ENCODE results near the gene SNRPA1. TPM values are rescaled to one million over a fixed set of nuclear protein-coding genes. Genes with fewer than 3 reads are reported as not detected.

SNRPA1 gene
- polyA plus RNA-seq, 1 experiment: 57.0 TPM

- no peaks in the 10 kb centered on the region for H3K27me3 ChIP-seq (ENCODE audit: control insufficient read depth, insufficient read depth, low read length)
- ChIA-PET POLR2A (interaction anchor here (1.0 kb wide), 1 partner anchor 9 kb away, joined by 5 read pairs; no protein-coding TSS in a partner anchor), CTCF (interaction anchor here (0.7 to 1.1 kb wide), 4 partner anchors 8 to 365 kb away, joined by 3 to 6 read pairs (median 4); no protein-coding TSS in a partner anchor)
- H3K27ac ChIP-seq (ENCODE audit: low read depth, low read length): peak overlapping the region; percentile 75
- H3K4me3 ChIP-seq (ENCODE audit: low read depth, low read length): peak overlapping the region; percentile 62
- peak; percentile 54 for TF ChIP-seq CTCF (IDR thresholded peaks at IDR 0.05; ENCODE audit: low read depth, low read length)
- no peaks in the 10 kb centered on the region for H3K9me3 ChIP-seq (ENCODE audit: control insufficient read depth, insufficient read depth, low read length)
- DNase-seq (ENCODE audit: low read depth, low spot score): no peak
Measured at GRCh38 chr15:101276501-101277037, 18.5 kb downstream of the SNRPA1 start.

- no peaks in the 10 kb centered on the region for H3K27me3 ChIP-seq (ENCODE audit: control insufficient read depth, insufficient read depth, low read length)
- DNase-seq (ENCODE audit: low read depth, low spot score): no peak
- no peak overlapping the region for H3K4me3 ChIP-seq (ENCODE audit: low read depth, low read length)
- ChIA-PET POLR2A (interaction anchor here (0.6 kb wide), 1 partner anchor 110 kb away, joined by 15 read pairs; no protein-coding TSS in a partner anchor), CTCF (interaction anchor here (1.0 to 1.2 kb wide), 3 partner anchors 14 to 366 kb away, joined by 3 to 5 read pairs (median 5); no protein-coding TSS in a partner anchor)
- H3K27ac ChIP-seq (ENCODE audit: low read depth, low read length): no peak overlapping the region
- H3K9me3 ChIP-seq (ENCODE audit: control insufficient read depth, insufficient read depth, low read length): no peaks in the 10 kb centered on the region
- no peak for TF ChIP-seq CTCF (IDR thresholded peaks at IDR 0.05; ENCODE audit: low read depth, low read length)
Measured at GRCh38 chr15:101275018-101275417, 20.0 kb downstream of the SNRPA1 start.

- DNase-seq (ENCODE audit: low read depth, low spot score): no peak
- Histone ChIP-seq H3K27me3 (ENCODE audit: control insufficient read depth, insufficient read depth, low read length) (no peaks in the 10 kb centered on the region), H3K9me3 (ENCODE audit: control insufficient read depth, insufficient read depth, low read length) (no peaks in the 10 kb centered on the region), H3K27ac (ENCODE audit: low read depth, low read length) (no peak overlapping the region), H3K4me3 (ENCODE audit: low read depth, low read length) (no peak overlapping the region)
- ChIA-PET POLR2A (no interaction called here), CTCF (interaction anchor here (1.0 to 1.8 kb wide), 3 partner anchors 15 to 266 kb away, joined by 5 to 9 read pairs (median 6); no protein-coding TSS in a partner anchor)
- no peak for TF ChIP-seq CTCF (IDR thresholded peaks at IDR 0.05; ENCODE audit: low read depth, low read length)
Measured at GRCh38 chr15:101273534-101273933, 21.5 kb downstream of the SNRPA1 start.

GRCh38 chr15:101272584-101272983 is 22.5 kb downstream of the SNRPA1 start:
- no peak overlapping the region for H3K27ac ChIP-seq (ENCODE audit: low read depth, low read length)
- H3K9me3 ChIP-seq (ENCODE audit: control insufficient read depth, insufficient read depth, low read length): no peaks in the 10 kb centered on the region
- POLR2A ChIA-PET: no interaction called here
- CTCF ChIA-PET: interaction anchor here (1.0 to 1.8 kb wide), 4 partner anchors 14 to 369 kb away, joined by 4 to 9 read pairs (median 6); no protein-coding TSS in a partner anchor
- no peak for DNase-seq (ENCODE audit: low read depth, low spot score)
- no peaks in the 10 kb centered on the region for H3K27me3 ChIP-seq (ENCODE audit: control insufficient read depth, insufficient read depth, low read length)
- no peak overlapping the region for H3K4me3 ChIP-seq (ENCODE audit: low read depth, low read length)
- TF ChIP-seq CTCF (IDR thresholded peaks at IDR 0.05; ENCODE audit: low read depth, low read length): no peak

GRCh38 chr15:101269479-101270223 is 25.4 kb downstream of the SNRPA1 start:
- no peak overlapping the region for H3K4me3 ChIP-seq (ENCODE audit: low read depth, low read length)
- peak; percentile 33 for TF ChIP-seq CTCF (IDR thresholded peaks at IDR 0.05; ENCODE audit: low read depth, low read length)
- ChIA-PET POLR2A (interaction anchor here (0.6 kb wide), 1 partner anchor 9 kb away, joined by 4 read pairs; no protein-coding TSS in a partner anchor), CTCF (interaction anchor here (0.6 to 1.1 kb wide), 4 partner anchors 7 to 250 kb away, joined by 3 to 7 read pairs (median 4); no protein-coding TSS in a partner anchor)
- H3K27ac ChIP-seq (ENCODE audit: low read depth, low read length): no peak overlapping the region
- no peaks in the 10 kb centered on the region for H3K27me3 ChIP-seq (ENCODE audit: control insufficient read depth, insufficient read depth, low read length)
- H3K9me3 ChIP-seq (ENCODE audit: control insufficient read depth, insufficient read depth, low read length): no peaks in the 10 kb centered on the region; the same call in 1 of the 2 replicates
- DNase-seq (ENCODE audit: low read depth, low spot score): no peak
